NCI-H748 (cell line): Measurements from ENCODE around the gene ZNF536.
"Not testable (repeated sequence)": the region's sequence is repeated elsewhere in the genome, so short reads cannot be mapped to it uniquely, and the experiment has no call there.

Experiments
- DNase-seq: peaks from one replicate; lab custom pipeline; 2025; ENCODE audit not compliant: unreplicated experiment; lab: John Stamatoyannopoulos, UW

ZNF536 gene

DNA sequence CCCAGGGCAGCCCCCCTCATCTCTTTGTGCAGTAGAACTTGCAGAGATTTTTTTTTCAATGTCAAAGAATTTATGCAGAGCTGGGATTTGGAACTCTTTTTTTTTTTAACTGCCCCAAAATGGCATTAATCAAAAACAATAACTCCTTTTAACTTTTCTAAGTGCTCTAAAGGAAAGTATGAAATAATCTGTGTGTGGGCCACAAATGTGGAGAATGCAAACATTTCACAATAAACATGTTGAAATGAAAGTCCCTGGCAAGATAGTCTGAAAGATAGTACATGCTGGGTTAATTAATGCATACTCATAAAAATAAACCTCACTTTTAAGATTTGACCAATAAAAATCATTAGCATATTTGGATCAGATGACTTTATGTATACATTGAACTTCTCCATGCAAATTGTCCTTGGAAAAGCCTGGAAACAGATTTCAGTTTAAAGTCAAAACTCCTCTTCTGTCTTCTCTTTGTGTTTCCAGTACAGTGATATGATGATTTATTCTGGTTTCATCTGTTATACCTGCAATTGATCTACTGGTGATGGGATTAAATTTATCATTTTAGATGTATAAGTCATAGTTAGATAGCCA is 30.5 kb upstream of the ZNF536 start:
- no peak for DNase-seq

DNA sequence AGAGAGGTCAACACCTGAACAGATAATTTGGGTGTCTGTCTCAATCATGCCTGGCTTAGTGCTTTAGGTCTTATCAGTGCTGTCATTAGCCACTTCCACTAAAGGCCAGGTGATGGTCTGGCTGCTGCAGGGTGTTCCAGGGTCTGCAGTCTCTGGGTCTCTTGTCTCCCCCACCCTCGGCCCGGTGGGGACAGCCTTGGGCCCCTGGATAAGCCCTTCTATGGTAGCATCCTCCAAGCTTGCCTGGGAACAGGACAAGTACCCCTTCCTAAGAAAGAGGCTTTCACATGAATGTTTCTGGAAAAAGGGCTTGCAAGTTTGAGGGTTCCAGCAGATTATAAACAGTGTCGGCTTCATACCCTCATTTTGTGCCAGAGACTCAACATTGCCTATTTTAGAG is 29.3 kb upstream of the ZNF536 start:
- DNase-seq, result no peak

DNA sequence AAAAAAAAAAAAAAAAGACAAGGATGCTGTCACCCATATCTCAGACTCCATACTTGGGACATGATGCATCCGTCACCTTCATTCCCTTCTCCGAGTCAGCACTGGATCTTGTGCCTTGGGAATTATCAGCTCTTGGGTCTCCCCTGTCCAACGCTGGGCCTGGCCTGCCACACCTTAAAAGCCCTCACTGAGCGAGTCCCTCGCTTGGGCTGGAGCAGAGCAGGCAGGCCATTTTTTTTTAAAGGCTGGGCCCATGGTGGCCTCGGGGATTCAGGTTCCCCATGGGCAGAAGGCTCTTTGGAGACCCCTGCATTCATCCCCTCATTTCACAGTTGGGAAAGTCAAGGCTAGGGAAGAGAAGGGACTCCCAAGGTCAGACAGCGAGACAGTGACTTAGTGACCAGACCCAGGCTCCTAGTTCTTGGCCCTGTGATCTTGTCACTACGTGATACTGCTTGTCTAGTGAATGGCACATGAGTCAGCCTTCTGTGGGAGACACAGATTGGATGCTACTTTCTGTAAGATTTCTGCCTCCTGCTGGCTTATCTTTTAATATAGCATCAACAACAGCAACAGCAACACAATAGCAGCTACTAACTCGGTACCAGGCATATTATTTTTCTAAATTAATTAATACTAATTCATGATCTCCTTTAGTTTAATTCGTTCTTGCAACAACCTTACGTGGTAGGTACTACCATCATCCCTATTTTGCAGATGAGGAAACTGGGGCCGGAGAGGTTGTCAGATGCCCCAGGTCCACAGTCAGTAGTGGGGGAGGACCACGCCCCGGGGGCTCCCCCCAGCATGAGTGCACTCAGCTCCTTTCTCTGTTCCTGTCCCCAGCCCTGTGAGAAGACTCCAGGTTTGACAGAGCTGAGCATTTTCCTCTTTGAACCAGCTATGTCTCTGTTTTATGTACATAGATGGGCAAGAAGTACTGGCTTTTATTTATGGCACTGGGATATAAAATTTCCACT is 27.4 kb upstream of the ZNF536 start:
- no peak for DNase-seq

DNA sequence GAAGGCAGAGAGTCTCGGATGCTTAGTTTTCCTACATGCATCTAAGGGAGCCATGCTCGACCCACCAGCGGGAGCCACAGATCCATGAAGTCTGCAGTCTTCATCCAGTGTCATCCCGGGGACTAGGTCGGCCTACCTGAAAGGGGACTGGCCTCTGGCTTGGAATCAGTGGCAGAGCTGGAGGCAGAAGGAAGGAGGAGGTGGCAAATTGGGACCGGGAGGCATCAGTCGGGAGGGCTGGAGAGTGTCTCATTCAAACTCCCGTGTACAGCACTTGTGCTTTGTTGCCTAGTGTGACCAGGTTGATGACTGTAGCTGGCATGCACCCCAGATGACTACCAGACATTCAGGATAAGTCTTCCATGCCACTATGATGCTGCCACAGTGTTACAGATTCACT is 26.5 kb upstream of the ZNF536 start:
- DNase-seq, result no peak

DNA sequence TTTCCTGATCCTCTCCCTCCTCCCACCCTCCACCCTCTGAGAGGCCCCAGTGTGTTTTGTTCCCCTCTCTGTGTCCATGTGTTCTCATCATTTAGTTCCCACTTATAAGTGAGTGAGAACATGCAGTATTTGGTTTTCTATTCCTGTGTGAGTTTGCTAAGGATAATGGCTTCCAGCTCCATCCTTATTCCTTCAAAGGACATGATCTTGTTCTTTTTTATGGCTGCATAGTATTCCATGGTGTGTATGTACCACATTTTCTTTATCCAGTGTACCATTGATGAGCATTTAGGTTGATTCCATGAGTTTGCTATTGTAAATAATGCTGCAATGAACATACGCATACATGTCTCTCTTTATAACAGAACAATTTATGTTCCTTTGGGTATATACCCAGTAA is 25.7 kb upstream of the ZNF536 start:
- not testable (repeated sequence) for DNase-seq

DNA sequence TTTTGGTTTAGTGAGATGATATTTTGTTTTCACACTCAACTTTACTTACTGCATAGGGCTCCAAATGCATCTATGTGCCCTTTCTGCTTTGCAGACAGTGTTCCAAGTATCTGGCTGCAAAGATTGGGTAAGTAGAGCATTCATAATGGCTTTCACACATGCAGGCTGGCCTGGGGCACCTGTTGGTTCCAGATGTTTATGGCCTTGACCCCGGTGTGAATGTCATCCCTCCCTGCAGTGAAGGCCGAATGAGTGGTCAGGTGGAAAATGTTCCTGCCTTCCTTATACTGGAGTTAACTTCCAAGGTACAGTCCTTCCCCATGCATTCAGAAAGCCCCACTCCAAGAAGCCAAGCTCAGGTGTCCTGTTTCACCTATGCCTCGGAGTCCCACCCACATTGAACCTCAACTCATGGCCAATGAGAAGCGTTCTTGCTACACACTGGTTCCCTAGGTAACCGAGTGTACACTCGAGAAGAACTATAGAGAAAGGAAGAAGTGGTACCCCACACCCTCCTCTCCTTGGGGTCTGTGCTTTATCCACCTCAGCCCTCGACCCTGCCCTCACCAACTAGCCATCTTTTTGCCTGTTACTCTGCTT is 23.0 kb upstream of the ZNF536 start:
- peak; percentile 49 for DNase-seq

DNA sequence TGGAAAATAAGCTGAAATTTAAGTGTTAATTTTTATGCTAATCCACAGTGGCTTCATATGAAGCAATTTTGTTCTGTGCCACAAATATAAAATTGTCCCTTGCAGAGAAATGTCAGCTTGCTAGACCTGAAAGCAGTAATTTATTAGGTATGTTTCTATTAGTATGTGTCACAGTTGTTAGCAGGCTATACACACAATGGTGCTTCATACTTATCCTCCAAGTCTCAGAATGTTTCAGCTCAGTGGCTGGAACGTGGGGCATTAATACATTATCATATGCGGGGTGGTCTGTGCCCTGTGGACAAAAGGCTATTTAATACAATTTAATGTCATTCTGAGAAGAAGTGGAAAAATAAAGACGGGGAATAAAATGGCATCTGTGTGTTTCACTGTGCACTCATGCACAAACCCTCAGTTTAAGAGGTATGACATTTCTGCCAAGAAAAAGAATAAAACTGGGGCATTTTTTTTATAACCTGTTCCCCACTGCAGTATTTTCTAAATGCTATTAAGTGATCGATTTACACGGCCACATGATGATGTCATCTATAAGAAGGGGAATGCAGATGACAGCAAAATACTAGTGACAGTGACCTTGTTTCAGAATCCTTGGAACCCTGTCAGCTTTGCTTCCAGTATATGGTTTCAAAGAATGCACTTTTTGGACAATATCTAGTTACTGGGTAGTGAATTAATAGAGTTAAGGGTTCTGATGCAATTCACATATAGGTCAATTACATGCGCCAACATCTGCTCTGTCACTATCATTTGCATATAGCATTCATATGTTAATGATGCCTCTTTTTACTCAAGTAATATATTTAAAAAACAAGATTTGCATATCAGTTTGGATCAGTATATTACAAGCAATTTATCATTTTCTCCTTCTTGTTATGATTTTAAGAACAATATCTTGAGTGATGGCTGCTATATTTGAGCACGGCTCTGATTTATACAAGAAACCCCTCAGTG is 21.2 kb upstream of the ZNF536 start:
- no peak for DNase-seq

DNA sequence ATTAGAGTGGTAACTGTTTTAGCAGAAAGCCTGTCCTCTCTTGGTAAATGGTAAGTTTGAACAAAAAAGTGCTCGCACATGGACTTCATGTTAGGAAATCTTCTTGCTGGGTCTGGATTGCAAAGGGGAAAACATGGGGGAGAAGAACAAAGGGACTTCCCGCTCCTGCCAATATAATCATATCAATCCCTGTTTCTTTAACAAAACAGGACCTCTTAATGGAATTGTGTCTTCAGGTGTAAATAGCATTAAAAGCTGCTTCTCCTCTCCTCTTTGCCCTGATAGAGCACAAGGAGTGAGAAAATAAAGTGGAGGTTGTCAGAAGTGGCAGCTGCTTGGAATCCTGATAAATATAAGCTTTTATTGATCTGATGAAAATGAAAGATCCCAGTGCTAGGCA is 20.4 kb upstream of the ZNF536 start:
- no peak for DNase-seq

DNA sequence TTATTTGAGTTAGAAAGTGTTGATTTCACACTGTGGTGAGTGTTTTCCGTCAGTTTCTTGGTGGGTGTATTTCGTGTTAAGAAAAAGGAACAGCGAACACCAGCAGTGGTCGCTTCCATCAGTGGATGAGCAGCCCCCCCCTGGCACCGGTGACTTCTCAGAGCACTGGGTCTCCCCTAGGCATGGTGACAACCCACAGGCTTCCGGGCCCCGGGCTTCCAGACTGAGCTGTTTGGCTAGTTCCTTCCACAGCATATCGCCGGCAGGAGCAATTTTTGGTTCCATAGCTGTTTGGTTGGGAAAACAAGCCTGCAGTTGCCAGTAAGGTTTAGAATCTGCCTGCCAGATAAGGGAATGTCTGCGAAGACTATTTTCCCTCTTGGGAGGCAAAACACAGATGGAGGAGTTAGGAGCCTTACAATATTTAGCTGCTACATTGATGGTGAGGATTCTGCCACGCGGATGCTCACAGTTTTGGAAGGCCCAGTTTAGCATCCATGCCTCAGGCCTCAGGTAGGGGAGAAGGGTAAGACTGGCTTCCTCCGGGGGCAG is 18.7 kb upstream of the ZNF536 start:
- DNase-seq, result no peak

DNA sequence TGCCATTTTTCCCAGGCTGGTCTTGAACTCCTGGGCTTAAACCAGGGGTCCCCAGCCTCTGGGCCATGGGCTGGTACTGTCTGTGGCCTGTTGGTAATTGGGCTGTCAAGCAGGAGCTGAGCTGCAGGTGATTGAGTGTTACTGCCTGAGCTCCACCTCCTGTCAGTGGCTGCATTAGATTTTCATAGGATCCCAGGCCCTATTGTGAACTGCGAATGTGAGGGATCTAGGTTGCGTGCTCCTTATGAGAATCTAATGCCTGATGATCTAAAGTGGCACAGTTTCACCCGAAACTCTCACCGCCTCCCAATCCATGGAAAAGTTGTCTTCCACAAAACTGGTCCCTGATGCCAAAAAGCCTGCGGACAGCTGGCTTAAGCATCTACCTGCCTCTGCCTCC is 16.6 kb upstream of the ZNF536 start:
- no peak for DNase-seq

DNA sequence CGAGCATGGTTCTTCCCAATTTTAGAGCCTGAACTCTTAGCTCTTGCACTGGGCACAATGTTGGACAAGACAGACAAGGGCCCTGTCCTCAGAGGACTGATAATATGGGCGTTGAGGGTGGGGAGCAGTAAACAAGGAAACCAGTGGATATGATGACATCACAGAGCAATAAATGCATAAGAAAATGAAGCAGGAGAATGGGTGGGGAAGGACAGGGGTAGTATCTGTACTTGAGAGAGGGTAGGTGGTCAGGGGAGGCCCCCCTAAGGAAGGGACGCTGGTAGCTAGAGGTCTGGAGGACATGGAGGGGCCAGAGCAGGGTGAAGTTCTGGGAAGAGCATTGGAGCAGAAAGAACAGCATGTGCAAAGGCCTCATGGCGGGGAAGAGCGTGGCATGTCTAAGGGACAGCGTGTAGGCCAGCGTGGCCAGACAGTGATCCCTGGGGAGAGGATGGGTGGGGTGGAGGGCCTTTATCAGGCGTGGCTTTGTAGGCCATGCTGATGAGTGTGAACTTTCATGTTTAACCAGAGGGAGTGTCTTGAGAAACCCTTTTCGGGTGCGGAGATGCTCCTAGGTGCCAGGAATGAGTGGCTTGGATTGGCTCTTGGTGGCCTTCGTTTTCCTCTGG is 15.1 kb upstream of the ZNF536 start:
- DNase-seq, result no peak

DNA sequence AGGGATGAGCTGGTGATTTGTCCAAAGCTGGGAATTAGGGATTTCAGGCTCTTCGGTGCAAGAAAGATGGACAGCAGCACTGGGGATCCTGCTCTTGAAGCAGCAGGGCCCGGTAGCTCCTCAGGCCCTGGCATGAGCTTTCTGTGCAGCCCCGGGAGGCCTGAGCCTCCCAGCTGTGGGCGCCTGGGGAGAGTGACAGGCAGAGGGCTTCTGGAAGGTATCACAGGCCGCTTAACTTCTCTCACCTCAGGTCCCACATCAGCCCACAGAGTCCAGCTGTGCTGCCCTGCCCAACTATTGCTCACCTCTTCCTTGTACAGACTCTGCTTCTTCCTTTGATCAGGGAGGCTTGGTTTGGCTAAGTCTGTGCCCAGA is 14.6 kb upstream of the ZNF536 start:
- DNase-seq, result no peak

DNA sequence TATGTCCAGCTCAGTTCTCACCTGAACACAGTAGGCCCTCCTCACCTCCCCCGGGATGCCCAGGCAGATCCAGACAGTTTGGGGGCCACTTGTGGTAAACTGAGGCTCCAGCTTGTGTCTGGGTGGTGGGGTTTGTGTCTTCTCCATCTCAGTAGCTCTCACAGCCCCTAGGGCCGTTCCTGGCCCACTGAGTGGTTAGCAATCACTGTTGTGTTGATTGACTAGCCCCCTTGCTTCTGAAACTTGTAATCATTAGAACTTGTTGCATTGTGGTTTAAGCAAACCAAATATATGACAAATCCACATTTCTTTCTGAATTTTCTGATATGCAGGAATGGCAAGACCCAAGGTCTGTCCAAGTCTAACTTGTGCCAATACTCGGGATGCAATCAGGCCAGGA is 13.9 kb upstream of the ZNF536 start:
- DNase-seq, result no peak

DNA sequence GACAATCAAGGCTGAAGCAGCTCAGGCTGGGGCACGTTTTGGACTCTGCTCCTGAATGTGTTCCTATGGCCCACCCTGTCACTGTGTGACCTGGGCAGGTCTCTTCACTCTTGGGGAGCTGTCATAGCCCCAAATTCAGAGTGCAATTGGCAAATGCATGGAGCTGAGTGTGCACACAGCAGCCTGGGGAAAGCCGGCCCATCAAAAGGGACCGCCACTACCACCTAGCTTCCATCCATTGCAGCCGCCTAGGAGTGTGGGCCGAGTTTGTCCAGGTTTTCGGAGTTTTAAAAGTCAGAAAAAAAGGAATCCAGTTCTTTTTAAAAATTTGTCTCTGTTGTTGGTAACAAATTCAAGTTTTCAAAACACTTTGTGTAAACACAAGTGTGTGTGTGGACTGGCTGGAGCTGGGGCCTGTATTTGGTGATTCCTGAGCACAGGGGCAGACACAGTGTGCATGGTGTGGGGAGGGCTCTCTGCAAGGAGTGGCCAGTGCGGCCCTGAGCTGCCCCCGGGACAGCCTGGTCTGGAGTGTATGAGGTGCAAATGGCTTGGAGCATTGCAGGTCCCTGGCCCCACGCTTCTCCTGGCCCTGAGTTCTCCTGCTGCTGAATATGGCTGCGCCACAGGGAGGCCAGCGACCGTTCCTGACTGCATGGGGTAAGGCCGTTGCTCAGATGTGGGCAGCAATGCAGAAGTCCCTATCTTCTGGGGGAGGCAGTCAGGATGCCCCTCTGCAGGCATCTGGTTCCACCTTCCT is 13.2 kb upstream of the ZNF536 start:
- no peak for DNase-seq

DNA sequence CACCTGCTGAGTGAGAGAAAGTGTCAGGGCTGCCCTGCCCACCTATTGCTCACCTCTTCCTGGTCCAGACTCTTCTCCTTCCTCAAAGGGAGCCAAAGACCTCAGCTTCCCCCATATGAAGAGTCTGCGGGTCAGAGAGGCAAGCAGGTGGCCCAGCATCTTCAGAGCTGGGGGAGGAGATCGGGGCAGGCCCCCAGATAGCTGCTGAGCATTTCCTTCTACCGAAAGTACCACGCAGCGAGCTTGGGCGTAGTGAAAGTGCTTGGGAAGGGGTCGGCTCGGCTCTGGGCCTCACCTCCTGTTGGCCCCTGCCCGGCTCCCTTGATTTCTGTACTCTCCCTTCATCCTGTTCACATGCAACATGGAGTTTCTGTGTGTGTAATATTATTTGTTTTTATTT is 12.2 kb upstream of the ZNF536 start:
- no peak for DNase-seq

DNA sequence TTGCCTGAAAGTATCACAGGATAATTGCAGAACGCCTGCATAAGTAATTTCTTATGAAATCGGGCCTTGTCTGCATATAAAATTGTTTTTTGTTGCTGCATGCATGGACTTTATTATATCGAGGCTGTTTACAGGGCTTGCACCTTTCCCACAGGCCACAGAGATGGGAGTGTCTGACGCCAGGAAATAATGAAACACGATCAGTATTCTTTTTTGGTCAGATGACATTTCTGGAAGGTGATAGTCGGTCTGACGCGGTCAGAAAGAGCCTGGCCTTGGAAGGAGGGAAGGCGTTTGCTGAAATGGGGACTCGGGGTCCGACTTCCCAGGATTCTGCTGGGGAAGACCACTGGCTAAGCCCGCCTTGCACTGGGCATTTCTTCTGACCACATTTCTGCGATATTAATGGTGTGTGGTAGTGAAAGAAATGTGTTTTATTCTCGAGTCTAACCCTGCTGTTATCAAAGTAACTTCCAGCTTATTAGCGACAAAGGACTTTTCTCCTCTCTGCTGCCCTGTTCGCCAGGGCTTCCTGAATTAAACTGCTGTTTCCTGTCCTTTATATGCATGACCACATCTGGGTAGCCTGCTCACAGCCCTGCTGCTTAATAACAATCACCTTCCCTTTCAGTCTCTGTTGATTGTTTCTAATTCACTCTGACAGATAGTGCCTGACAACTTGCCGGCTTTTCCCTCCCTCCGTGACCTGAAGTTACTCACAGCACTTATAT is 11.6 kb upstream of the ZNF536 start:
- DNase-seq, result peak; percentile 26

DNA sequence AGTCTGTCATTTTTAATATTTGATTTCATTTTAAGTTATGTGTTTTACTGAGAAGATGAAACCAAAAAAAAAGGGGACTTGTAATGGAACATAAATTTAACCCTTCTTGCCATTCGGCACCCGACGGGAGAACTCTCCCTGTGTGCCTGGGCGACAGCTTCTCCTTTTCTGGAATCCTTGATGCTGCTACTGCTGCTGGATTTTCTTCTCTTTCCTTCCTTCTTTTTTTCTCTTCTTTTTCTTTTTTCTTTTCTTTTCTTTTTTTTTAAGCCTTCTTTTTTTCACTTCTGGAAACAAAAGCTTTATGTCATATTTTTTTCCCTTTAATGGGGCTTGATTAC is 11.1 kb upstream of the ZNF536 start:
- DNase-seq, result no peak

DNA sequence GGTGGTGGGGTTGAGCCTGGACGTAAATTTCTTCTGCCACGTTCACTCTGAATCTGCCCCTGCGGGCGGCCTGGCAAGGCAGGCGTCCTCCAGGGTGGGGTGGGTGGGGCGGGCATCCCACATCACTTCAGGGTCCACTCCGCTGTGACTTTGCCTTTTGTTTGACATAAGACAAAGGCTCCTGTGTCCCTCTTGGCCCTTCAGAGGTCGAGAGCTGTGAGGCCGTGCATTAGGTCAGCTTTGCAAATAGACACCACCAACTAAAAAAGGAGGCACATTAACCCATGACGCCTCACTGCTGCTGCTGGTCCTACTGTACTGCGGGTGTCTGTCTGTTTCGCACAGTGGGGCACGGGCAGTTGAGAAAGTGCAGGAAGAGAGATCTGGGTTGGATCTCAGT is 10.5 kb upstream of the ZNF536 start:
- DNase-seq, result no peak

DNA sequence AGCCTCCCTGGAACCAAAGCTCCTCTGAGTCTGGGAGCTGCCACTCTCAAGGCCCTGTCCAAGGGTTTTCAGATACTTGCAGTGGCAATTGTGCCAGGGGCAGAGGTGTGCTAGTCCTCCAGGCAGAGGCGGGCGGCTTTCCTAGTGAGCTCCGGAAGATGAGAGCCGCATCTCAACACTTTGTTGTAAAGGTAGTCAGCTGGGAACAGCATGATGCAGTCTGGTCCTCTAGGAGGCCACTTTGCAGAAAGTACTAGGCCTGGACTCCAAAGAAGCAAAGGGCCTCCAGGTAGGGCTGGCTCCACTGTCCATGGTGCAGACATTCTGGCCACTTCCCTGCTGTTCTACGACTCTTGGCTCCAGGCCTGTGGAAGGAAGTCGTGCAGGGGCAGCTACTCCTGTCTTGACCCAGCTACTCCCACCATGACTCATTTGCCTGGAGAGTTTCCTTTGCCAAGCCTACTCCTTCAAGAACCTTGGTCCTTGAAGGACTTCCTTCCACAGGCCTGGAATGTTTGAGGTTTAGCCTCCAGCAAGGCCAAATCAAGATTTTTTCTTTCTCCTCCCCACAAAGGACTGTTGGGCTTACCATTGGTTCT is 9.9 kb upstream of the ZNF536 start:
- DNase-seq, result no peak
